Stomach (tissue), 4 donors: ENCODE results near the gene ZFP92.

Source experiments
- POLR2A ChIP-seq, 4 donors: fragments of 450-650 bp; IDR thresholded peaks; one replicate each; pipeline ENCODE4 v1.6.1; 2016; ENCODE audit warnings: antibody characterized with exemption in 4 of 4, control low read depth in 2 of 4, mild to moderate bottlenecking in 1 of 4, moderate library complexity in 1 of 4
- TF ChIP-seq, protein P1 (sequence below), 7 experiments: fragments of 450-650 bp in 4 of 7; fragments of 200-600 bp in 3 of 7; sonication (generic) in 3 of 7; IDR thresholded peaks; one replicate each; pipeline ENCODE4 v1.5.1; 2016 to 2019; ENCODE audit warnings: antibody characterized with exemption in 7 of 7, control low read depth in 2 of 7, mild to moderate bottlenecking in 1 of 7

DNA sequence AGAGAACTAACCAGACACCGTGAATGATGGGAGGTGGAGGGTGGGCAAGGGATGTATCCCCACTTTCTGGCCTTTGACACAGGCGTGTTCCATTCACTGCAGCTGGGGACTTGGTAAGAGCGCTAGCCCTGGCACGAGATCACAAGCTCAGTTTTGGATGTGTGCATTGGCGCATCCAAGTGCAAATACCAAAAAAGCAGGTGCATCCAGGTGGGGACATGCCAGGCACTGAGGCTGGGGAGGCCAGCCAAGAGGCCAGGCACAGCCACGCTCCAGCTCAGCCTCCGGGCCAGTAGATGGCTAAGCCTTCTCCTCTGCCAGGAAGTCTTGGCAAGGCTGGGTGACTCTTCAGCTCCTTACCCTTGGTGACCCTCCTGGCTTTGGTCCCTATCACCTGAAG is 4.4 kb upstream of the ZFP92 start:
- TF ChIP-seq, protein P1, sequence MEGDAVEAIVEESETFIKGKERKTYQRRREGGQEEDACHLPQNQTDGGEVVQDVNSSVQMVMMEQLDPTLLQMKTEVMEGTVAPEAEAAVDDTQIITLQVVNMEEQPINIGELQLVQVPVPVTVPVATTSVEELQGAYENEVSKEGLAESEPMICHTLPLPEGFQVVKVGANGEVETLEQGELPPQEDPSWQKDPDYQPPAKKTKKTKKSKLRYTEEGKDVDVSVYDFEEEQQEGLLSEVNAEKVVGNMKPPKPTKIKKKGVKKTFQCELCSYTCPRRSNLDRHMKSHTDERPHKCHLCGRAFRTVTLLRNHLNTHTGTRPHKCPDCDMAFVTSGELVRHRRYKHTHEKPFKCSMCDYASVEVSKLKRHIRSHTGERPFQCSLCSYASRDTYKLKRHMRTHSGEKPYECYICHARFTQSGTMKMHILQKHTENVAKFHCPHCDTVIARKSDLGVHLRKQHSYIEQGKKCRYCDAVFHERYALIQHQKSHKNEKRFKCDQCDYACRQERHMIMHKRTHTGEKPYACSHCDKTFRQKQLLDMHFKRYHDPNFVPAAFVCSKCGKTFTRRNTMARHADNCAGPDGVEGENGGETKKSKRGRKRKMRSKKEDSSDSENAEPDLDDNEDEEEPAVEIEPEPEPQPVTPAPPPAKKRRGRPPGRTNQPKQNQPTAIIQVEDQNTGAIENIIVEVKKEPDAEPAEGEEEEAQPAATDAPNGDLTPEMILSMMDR (IDR thresholded peaks at IDR 0.05) = no peak
- TF ChIP-seq POLR2A (IDR thresholded peaks at IDR 0.05) = no peak
